Subcutaneous adipose tissue (tissue), 4 donors: ENCODE data around the gene ZNF22. TPM values are rescaled to one million over a fixed set of nuclear protein-coding genes. Genes with fewer than 3 reads are reported as not detected.

Experiments used
- total RNA-seq, 4 donors: library from RNA; depleted of rRNA; stranded (reverse); fragments of >200 nt; gene quantifications; one replicate each; pipeline ENCODE4 v1.1.0, GENCODE V29; 2016
- TF ChIP-seq, protein P1 (sequence below): fragments of 450-650 bp; IDR thresholded peaks from one replicate; pipeline ENCODE4 v1.5.1; 2016; ENCODE audit warnings: low read depth, mild to moderate bottlenecking, control low read depth, antibody characterized with exemption, moderate library complexity

Gene ZNF22
- total RNA-seq, 4 donors from 2014 or later = 34.7 to 85.9 (median 46.6) TPM

DNA sequence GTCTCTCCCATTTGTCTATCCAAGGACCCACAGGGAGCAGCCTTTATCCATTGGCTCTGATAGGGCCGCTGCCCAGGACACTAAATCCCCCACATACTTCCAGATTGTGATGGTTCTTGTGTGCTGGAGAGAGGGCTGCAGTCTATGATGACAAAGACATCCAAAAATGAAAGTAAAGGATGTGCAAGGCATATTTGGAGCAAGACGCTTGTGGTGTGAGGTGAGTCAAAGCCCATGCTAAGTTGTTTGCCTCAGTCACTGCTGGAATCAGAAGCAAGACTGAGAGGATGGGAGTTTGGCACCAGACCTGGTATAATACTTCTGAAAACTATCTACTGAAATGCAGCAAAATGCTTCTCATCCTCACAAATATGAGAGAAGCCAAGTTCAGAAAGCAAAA lies 22.7 kb downstream of the ZNF22 start:
- TF ChIP-seq, protein P1, sequence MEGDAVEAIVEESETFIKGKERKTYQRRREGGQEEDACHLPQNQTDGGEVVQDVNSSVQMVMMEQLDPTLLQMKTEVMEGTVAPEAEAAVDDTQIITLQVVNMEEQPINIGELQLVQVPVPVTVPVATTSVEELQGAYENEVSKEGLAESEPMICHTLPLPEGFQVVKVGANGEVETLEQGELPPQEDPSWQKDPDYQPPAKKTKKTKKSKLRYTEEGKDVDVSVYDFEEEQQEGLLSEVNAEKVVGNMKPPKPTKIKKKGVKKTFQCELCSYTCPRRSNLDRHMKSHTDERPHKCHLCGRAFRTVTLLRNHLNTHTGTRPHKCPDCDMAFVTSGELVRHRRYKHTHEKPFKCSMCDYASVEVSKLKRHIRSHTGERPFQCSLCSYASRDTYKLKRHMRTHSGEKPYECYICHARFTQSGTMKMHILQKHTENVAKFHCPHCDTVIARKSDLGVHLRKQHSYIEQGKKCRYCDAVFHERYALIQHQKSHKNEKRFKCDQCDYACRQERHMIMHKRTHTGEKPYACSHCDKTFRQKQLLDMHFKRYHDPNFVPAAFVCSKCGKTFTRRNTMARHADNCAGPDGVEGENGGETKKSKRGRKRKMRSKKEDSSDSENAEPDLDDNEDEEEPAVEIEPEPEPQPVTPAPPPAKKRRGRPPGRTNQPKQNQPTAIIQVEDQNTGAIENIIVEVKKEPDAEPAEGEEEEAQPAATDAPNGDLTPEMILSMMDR = no peak

DNA sequence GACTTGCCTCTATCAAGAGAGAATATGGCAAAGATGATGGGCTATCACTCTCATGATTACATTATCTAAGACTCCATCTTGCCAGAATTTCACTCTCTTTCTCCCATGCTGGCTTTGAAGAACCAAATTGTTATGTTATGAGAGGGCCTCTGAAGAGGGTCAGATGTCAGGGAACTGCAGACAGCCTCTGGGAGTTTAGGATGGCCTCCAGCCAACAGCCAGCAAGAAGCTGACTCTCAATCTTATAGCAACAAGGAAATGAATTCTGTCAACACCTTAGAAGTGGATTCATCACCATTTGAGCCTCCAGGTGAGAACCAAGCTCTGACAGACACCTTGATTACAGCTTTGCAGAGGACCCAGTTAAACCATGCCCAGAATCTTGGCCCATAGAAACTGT lies 33.6 kb downstream of the ZNF22 start:
- TF ChIP-seq, protein P1 = no peak

DNA sequence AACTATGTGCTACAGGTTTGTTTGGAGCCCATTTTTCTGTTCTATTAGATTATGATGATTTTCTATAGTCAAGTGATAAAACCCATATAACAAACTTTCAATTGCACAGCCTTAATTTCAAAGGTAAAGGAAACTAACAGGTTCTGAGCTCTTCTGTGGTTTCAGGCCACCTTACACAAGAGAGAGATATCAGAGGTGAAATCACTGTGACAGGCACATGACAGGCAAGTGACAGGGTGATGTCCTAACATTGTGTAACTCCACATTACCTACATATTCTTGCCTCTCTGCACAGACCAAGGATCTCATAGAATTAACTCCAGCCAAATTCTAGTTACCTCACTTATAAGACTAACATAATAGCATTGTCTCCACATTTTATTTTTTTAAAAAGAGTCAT lies 35.0 kb downstream of the ZNF22 start:
- TF ChIP-seq, protein P1 = no peak

DNA sequence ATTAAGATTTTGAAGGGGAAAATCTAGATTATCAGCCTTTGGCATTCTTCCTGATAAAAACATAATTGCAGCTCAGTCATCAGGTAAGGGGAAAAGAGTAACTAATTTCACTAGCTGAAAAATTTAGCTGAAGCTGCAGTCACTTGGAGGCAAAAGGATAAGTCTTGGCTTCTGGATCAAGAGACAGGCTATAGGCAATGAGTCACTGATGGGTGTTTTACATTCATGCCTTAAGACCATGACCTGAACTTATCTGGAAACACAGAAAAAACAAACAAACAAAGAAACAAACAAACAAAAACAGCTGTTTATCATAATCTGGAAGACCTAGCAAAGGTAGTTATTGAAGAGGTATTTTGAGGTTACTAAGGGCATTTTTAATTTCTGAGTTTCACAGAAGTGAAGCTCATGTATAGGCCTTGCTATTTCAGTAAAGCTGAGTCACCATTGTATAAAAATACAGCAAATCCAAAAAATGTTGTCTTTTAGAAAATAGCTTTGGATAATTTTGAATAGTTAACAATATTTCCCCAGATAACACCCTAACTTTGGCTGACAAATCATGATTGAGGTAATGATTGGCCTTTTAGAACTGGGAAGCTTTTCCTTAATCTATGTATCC lies 40.3 kb downstream of the ZNF22 start:
- TF ChIP-seq, protein P1 = no peak

DNA sequence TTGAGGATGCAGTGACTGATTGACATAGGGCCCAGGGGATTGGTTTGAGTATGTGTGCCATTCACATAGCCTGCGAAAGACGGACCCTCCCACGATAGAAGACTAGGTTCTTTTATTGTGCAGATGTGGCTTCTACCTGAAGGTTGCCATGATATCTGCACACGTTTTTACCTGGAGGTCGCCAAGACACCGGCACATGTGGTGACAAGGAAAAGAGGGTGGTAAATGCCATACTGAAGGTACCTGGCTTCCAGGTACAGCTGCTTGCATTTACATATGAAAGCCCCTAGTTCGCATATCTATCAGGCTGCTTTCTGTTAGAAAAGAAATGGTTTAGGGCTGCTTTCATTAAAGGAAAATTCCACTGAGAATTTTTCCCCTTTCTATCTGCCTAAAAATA lies 43.6 kb downstream of the ZNF22 start:
- TF ChIP-seq, protein P1 = no peak

DNA sequence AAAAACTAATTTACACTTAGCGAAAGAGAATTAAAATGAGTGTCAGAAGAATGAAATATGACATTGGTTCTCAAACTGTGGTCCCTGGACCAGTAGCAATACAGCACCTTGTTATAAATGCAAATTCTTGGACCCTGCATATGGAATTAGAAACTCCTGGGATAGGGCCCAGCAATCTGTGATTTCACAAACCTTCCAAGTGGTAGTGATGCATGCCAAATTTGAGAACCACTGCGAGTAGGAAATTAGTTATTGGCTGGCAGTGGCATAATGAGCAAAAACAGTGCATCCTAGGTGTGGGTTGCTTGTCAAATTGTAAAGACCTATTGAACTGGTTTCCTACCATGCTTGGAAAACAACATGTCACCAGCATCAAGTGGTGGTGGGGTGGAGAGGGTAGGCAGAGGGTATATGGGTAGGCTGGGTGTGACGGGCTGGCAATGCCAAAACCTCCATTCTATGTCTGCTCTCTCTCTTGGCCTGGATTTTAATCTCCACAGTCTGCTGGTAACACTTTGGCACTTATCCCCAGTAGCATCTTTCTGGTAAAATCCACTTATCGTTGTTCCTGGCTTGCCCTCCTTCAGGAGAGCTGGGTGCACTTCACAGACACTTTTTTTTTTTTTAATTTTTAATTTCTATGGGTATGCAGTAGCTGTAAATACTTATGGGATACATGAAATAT lies 50.0 kb downstream of the ZNF22 start:
- TF ChIP-seq, protein P1 = no peak

DNA sequence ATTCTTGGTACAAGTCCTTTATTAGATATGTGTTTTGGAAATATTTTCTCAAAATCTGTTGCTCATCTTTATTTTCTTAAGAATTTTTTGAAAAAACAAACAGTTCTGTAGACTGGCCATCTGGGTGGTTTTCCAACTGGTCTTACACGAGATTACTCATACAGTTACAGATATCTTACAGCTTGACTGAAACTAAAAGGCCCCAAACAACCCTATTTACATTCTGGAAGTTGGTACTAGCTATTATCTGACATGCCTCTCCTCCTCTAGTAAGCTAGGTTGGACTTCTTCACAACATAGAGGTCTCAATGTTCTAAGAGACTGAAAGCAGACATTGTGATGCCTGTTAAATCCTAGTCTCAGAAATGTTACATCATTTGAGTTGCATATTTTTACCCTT lies 52.0 kb downstream of the ZNF22 start:
- TF ChIP-seq, protein P1 = no peak
